Mucosa of rectum (tissue), 2 donors: ENCODE measurements around the gene PARD3.

Source experiments
- H3K27ac ChIP-seq, 2 donors: one replicate each; pipeline ENCODE4 v1.7.0; 2013; ENCODE audit warnings: inconsistent platforms in 2 of 2, low read depth in 2 of 2, low read length in 2 of 2
- H3K27me3 ChIP-seq, 2 donors: one replicate each; pipeline ENCODE4 v1.7.0; 2013; ENCODE audit warnings: low read length in 2 of 2; ENCODE audit not compliant: control insufficient read depth in 2 of 2, insufficient read depth in 2 of 2
- H3K36me3 ChIP-seq, 2 donors: one replicate each; pipeline ENCODE4 v1.7.0; 2013; ENCODE audit warnings: low read length in 2 of 2; ENCODE audit not compliant: control insufficient read depth in 2 of 2, insufficient read depth in 2 of 2
- H3K4me1 ChIP-seq, 2 donors: one replicate each; pipeline ENCODE4 v1.7.0; 2013; ENCODE audit warnings: low read length in 2 of 2, mild to moderate bottlenecking in 1 of 2; ENCODE audit not compliant: control insufficient read depth in 2 of 2, insufficient read depth in 2 of 2
- H3K4me3 ChIP-seq, 2 donors: one replicate each; pipeline ENCODE4 v1.7.0; 2013; ENCODE audit warnings: low read length in 2 of 2
- H3K9ac ChIP-seq, 2 donors: one replicate each; pipeline ENCODE4 v1.7.0; 2013; ENCODE audit warnings: low read length in 2 of 2, low read depth in 1 of 2, mild to moderate bottlenecking in 1 of 2
- H3K9me3 ChIP-seq, 2 donors: one replicate each; pipeline ENCODE4 v1.7.0; 2013; ENCODE audit warnings: low read length in 2 of 2; ENCODE audit not compliant: control insufficient read depth in 2 of 2
- donor health status: healthy.
- donor health status: Normal muscosa, but diverticular disease.

The PARD3 gene

GRCh38 chr10:34768972-34769330 lies 46.1 kb downstream of the PARD3 start:
- H3K36me3 ChIP-seq, result no peaks in the 10 kb centered on the region
- no peaks in the 10 kb centered on the region for H3K9me3 ChIP-seq
- no peaks in the 10 kb centered on the region for H3K27me3 ChIP-seq
- H3K27ac ChIP-seq, result peak overlapping the region; percentile 62 to 69
- peak overlapping the region in 1 of 2 donors; percentile 32 for H3K4me3 ChIP-seq
- peaks cover 0 to 18% of the 10 kb centered on the region in 2 donors for H3K4me1 ChIP-seq
- peak overlapping the region; percentile 9 to 38 for H3K9ac ChIP-seq

- H3K4me1 ChIP-seq, result peaks cover 1 to 18% of the 10 kb centered on the region in 2 donors
- H3K9ac ChIP-seq, result peak overlapping the region; percentile 9 to 38
- no peaks in the 10 kb centered on the region for H3K36me3 ChIP-seq
- H3K9me3 ChIP-seq, result no peaks in the 10 kb centered on the region
- H3K27me3 ChIP-seq, result no peaks in the 10 kb centered on the region
- peak overlapping the region in 1 of 2 donors; percentile 32 for H3K4me3 ChIP-seq
- H3K27ac ChIP-seq, result peak overlapping the region; percentile 62 to 69
Observed at GRCh38 chr10:34768261-34768971, 46.7 kb downstream of the PARD3 start.

GRCh38 chr10:34766811-34767494 lies 48.1 kb downstream of the PARD3 start:
- Histone ChIP-seq H3K9me3 (no peaks in the 10 kb centered on the region), H3K27ac (peak overlapping the region in 1 of 2 donors; percentile 25), H3K4me3 (no peak overlapping the region), H3K4me1 (peaks cover 4 to 18% of the 10 kb centered on the region in 2 donors), H3K27me3 (no peaks in the 10 kb centered on the region), H3K9ac (no peak overlapping the region), H3K36me3 (no peaks in the 10 kb centered on the region)

GRCh38 chr10:34766266-34766600 lies 48.9 kb downstream of the PARD3 start:
- peaks cover 4 to 18% of the 10 kb centered on the region in 2 donors for H3K4me1 ChIP-seq
- no peak overlapping the region for H3K27ac ChIP-seq
- no peak overlapping the region for H3K4me3 ChIP-seq
- no peak overlapping the region for H3K9ac ChIP-seq
- H3K27me3 ChIP-seq, result no peaks in the 10 kb centered on the region
- no peaks in the 10 kb centered on the region for H3K9me3 ChIP-seq
- H3K36me3 ChIP-seq, result no peaks in the 10 kb centered on the region

- no peak overlapping the region for H3K4me3 ChIP-seq
- no peaks in the 10 kb centered on the region for H3K36me3 ChIP-seq
- H3K4me1 ChIP-seq, result peaks cover 4 to 19% of the 10 kb centered on the region in 2 donors
- H3K9ac ChIP-seq, result no peak overlapping the region
- no peak overlapping the region for H3K27ac ChIP-seq
- H3K9me3 ChIP-seq, result no peaks in the 10 kb centered on the region
- no peaks in the 10 kb centered on the region for H3K27me3 ChIP-seq
Observed at GRCh38 chr10:34764472-34764946, 50.6 kb downstream of the PARD3 start.

- peaks cover 4 to 15% of the 10 kb centered on the region in 2 donors for H3K4me1 ChIP-seq
- no peak overlapping the region for H3K4me3 ChIP-seq
- H3K27ac ChIP-seq, result no peak overlapping the region
- H3K9ac ChIP-seq, result no peak overlapping the region
- H3K9me3 ChIP-seq, result no peaks in the 10 kb centered on the region
- no peaks in the 10 kb centered on the region for H3K36me3 ChIP-seq
- H3K27me3 ChIP-seq, result no peaks in the 10 kb centered on the region
Observed at GRCh38 chr10:34762603-34763299, 52.3 kb downstream of the PARD3 start.

GRCh38 chr10:34762156-34762555 lies 52.9 kb downstream of the PARD3 start:
- no peak overlapping the region for H3K9ac ChIP-seq
- H3K9me3 ChIP-seq, result no peaks in the 10 kb centered on the region
- no peak overlapping the region for H3K4me3 ChIP-seq
- no peak overlapping the region for H3K27ac ChIP-seq
- no peaks in the 10 kb centered on the region for H3K36me3 ChIP-seq
- peaks cover 4 to 21% of the 10 kb centered on the region in 2 donors for H3K4me1 ChIP-seq
- no peaks in the 10 kb centered on the region for H3K27me3 ChIP-seq

GRCh38 chr10:34761453-34761852 lies 53.6 kb downstream of the PARD3 start:
- no peaks in the 10 kb centered on the region for H3K9me3 ChIP-seq
- H3K4me3 ChIP-seq, result no peak overlapping the region
- no peak overlapping the region for H3K27ac ChIP-seq
- H3K4me1 ChIP-seq, result peaks cover 4 to 21% of the 10 kb centered on the region in 2 donors
- H3K36me3 ChIP-seq, result no peaks in the 10 kb centered on the region
- no peaks in the 10 kb centered on the region for H3K27me3 ChIP-seq
- no peak overlapping the region for H3K9ac ChIP-seq

GRCh38 chr10:34760606-34761005 lies 54.5 kb downstream of the PARD3 start:
- Histone ChIP-seq H3K9ac (no peak overlapping the region), H3K27ac (no peak overlapping the region), H3K4me1 (peaks cover 4 to 21% of the 10 kb centered on the region in 2 donors), H3K36me3 (no peaks in the 10 kb centered on the region), H3K9me3 (no peaks in the 10 kb centered on the region), H3K4me3 (no peak overlapping the region), H3K27me3 (no peaks in the 10 kb centered on the region)

- H3K36me3 ChIP-seq, result no peaks in the 10 kb centered on the region
- no peak overlapping the region for H3K4me3 ChIP-seq
- H3K9ac ChIP-seq, result no peak overlapping the region
- peaks cover 4 to 21% of the 10 kb centered on the region in 2 donors for H3K4me1 ChIP-seq
- no peaks in the 10 kb centered on the region for H3K9me3 ChIP-seq
- H3K27ac ChIP-seq, result peak overlapping the region in 1 of 2 donors; percentile 79
- no peaks in the 10 kb centered on the region for H3K27me3 ChIP-seq
Observed at GRCh38 chr10:34759837-34760215, 55.3 kb downstream of the PARD3 start.
